GM12878 (cell line): ENCODE measurements around the gene TM7SF2. TPM values are rescaled to one million over a fixed set of nuclear protein-coding genes. Genes with fewer than 3 reads are reported as not detected.

Experiments used
- GATAD2B ChIP-seq: fragments of 450-650 bp; conservative IDR thresholded peaks from 2 replicates; pipeline ENCODE4 v1.6.1; 2017; ENCODE audit warnings: low read depth, mild to moderate bottlenecking, moderate library complexity
- IKZF1 ChIP-seq: fragments of 450-650 bp; conservative IDR thresholded peaks from 2 replicates; pipeline ENCODE4 v1.6.1; 2017; ENCODE audit warnings: antibody characterized with exemption, mild to moderate bottlenecking
- KDM1A ChIP-seq: fragments of 200-600 bp; sonication (generic); IDR thresholded peaks from 2 replicates; pipeline ENCODE4 v1.6.1; 2016; ENCODE audit warnings: borderline replicate concordance
- MEF2B ChIP-seq: fragments of 450-650 bp; IDR thresholded peaks from 2 replicates; pipeline ENCODE4 v1.6.1; 2018; ENCODE audit warnings: mild to moderate bottlenecking, moderate library complexity; ENCODE audit not compliant: partially characterized antibody, poor library complexity, severe bottlenecking
- MXI1 ChIP-seq: fragments of 150-350 bp; IDR thresholded peaks from 2 replicates; pipeline ENCODE4 v1.6.1; 2011; ENCODE audit warnings: low read depth, mild to moderate bottlenecking, inconsistent platforms, low read length, improper control_type of control experiment
- PBX3 ChIP-seq: IDR thresholded peaks from 2 replicates; pipeline ENCODE4 v1.6.1; 2011; ENCODE audit warnings: mild to moderate bottlenecking, low read depth, low read length, moderate library complexity; ENCODE audit not compliant: insufficient replicate concordance
- REST ChIP-seq: IDR thresholded peaks from 2 replicates; pipeline ENCODE4 v1.6.1; 2012; ENCODE audit warnings: mild to moderate bottlenecking, low read depth, low read length
- RUNX3 ChIP-seq: IDR thresholded peaks from 2 replicates; pipeline ENCODE4 v1.6.1; 2012; ENCODE audit warnings: low read length, inconsistent platforms
- SMC3 ChIP-seq: IDR thresholded peaks from 2 replicates; pipeline ENCODE4 v1.6.1; 2011; ENCODE audit warnings: low read length, improper control_type of control experiment, borderline replicate concordance
- SPI1 ChIP-seq: IDR thresholded peaks from 2 replicates; pipeline ENCODE4 v1.6.1; 2011; ENCODE audit warnings: low read depth, mild to moderate bottlenecking, low read length, moderate library complexity, borderline replicate concordance; ENCODE audit not compliant: insufficient read depth
- SUPT20H ChIP-seq: IDR thresholded peaks from 2 replicates; pipeline ENCODE4 v1.6.1; 2011; ENCODE audit warnings: low read depth, mild to moderate bottlenecking, low read length, moderate library complexity, borderline replicate concordance; ENCODE audit not compliant: control insufficient read depth
- TARDBP ChIP-seq: IDR thresholded peaks from 2 replicates; pipeline ENCODE4 v1.6.1; 2016; ENCODE audit warnings: borderline replicate concordance
- TCF3 ChIP-seq: IDR thresholded peaks from 2 replicates; pipeline ENCODE4 v1.6.1; 2012; ENCODE audit warnings: low read depth, mild to moderate bottlenecking, low read length, borderline replicate concordance; ENCODE audit not compliant: insufficient read depth
- polyA plus RNA-seq, 11 experiments: library from polyadenylated mRNA; depleted of rRNA in 4 of 11; unstranded in 6 of 11; stranded (reverse) in 5 of 11; fragments of >200 nt; fragmentation: Nextera tagmentation in 4 of 11; fragmentation: Illumina TruSeq in 1 of 11; extraction: Ambion mirVana in 4 of 11; extraction: Trizol in 1 of 11; gene quantifications; 1 replicate in 1 of 11; 2 replicates in 10 of 11; pipeline versions ENCODE4 v1.2.1 to v1.2.3, GENCODE V29; 2011 to 2016; ENCODE audit warnings: inconsistent platforms in 2 of 11, missing spikeins in 2 of 11, low read depth in 1 of 11
- total RNA-seq, 4 experiments: library from RNA; depleted of rRNA in 3 of 4; stranded (reverse); fragments of >200 nt in 3 of 4; fragmentation: Illumina TruSeq in 1 of 4; extraction: Trizol in 1 of 4; gene quantifications; 2 replicates each; pipeline versions ENCODE4 v1.2.1 to v1.2.3, GENCODE V29; 2013 to 2021
- TF ChIP-seq, protein P1 (sequence below): fragments of 450-650 bp; conservative IDR thresholded peaks from 2 replicates; pipeline ENCODE4 v1.6.1; 2017; ENCODE audit warnings: mild to moderate bottlenecking, moderate library complexity
- TF ChIP-seq, protein P2 (sequence below): fragments of 450-650 bp; IDR thresholded peaks from 2 replicates; pipeline ENCODE4 v1.6.1; 2016; ENCODE audit warnings: mild to moderate bottlenecking

TM7SF2 gene
- total and polyA plus RNA-seq, 10 of the 15 experiments (the other 5 are each of a cell fraction or from before 2014, with no cell fraction given): 0.52 to 57.7 (median 20.7) TPM

- TF ChIP-seq MEF2B (peak; percentile 16), MXI1 (no peak), PBX3 (no peak), IKZF1 (no peak), SMC3 (no peak), TARDBP (no peak), SUPT20H (no peak), SPI1 (0 out of 2 replicates have a peak, but pooled peaks have one; percentile 23), KDM1A (no peak), REST (no peak), RUNX3 (peak; percentile 22; the same call in 1 of the 2 replicates), TCF3 (no peak), GATAD2B (no peak)
- TF ChIP-seq, protein P1, sequence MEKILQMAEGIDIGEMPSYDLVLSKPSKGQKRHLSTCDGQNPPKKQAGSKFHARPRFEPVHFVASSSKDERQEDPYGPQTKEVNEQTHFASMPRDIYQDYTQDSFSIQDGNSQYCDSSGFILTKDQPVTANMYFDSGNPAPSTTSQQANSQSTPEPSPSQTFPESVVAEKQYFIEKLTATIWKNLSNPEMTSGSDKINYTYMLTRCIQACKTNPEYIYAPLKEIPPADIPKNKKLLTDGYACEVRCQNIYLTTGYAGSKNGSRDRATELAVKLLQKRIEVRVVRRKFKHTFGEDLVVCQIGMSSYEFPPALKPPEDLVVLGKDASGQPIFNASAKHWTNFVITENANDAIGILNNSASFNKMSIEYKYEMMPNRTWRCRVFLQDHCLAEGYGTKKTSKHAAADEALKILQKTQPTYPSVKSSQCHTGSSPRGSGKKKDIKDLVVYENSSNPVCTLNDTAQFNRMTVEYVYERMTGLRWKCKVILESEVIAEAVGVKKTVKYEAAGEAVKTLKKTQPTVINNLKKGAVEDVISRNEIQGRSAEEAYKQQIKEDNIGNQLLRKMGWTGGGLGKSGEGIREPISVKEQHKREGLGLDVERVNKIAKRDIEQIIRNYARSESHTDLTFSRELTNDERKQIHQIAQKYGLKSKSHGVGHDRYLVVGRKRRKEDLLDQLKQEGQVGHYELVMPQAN: no peak
- TF ChIP-seq, protein P2, sequence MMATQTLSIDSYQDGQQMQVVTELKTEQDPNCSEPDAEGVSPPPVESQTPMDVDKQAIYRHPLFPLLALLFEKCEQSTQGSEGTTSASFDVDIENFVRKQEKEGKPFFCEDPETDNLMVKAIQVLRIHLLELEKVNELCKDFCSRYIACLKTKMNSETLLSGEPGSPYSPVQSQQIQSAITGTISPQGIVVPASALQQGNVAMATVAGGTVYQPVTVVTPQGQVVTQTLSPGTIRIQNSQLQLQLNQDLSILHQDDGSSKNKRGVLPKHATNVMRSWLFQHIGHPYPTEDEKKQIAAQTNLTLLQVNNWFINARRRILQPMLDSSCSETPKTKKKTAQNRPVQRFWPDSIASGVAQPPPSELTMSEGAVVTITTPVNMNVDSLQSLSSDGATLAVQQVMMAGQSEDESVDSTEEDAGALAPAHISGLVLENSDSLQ: no peak
Measured at GRCh38 chr11:65132238-65132987, 20.7 kb downstream of the TM7SF2 start (continued).
